Mesenchymal stem cell (in vitro differentiated cells and primary cell): Measurements from ENCODE around the gene DDX10.

ENCODE experiments used
- DNase-seq: peaks from one replicate; pipeline ENCODE4 v3.0.0-alpha.2; 2013
- H2AFZ ChIP-seq: one replicate; pipeline ENCODE4 v1.6.1; 2013; ENCODE audit warnings: low read depth, mild to moderate bottlenecking, control low read depth, inconsistent platforms, low read length, moderate library complexity
- H2AK5ac ChIP-seq: 2 replicates; pipeline ENCODE4 v1.6.1; 2013; ENCODE audit warnings: low read length, moderate library complexity, mild to moderate bottlenecking, inconsistent platforms; ENCODE audit not compliant: severe bottlenecking
- H2BK120ac ChIP-seq: one replicate; pipeline ENCODE4 v1.6.1; 2013; ENCODE audit warnings: low read depth, mild to moderate bottlenecking, inconsistent platforms, low read length, moderate library complexity
- H2BK12ac ChIP-seq, 2 experiments: one replicate each; pipeline ENCODE4 v1.6.1; 2013; ENCODE audit warnings: inconsistent platforms in 2 of 2, low read length in 2 of 2, mild to moderate bottlenecking in 2 of 2, moderate library complexity in 2 of 2, control low read depth in 1 of 2
- H2BK15ac ChIP-seq: one replicate; pipeline ENCODE4 v1.6.1; 2013; ENCODE audit warnings: mild to moderate bottlenecking, low read depth, inconsistent platforms; ENCODE audit not compliant: poor library complexity, severe bottlenecking
- H2BK5ac ChIP-seq: 2 replicates; pipeline ENCODE4 v1.6.1; 2013; ENCODE audit warnings: low read depth, mild to moderate bottlenecking, low read length, control low read depth, inconsistent platforms; ENCODE audit not compliant: poor library complexity, severe bottlenecking
- H3K14ac ChIP-seq, 2 experiments: one replicate each; pipeline ENCODE4 v1.6.1; 2013; ENCODE audit warnings: inconsistent platforms in 2 of 2, low read length in 2 of 2, control low read depth in 1 of 2, mild to moderate bottlenecking in 1 of 2, moderate library complexity in 1 of 2
- H3K18ac ChIP-seq, 2 experiments: one replicate each; pipeline ENCODE4 v1.6.1; 2013; ENCODE audit warnings: inconsistent platforms in 2 of 2, low read length in 2 of 2, control low read depth in 1 of 2, low read depth in 1 of 2, mild to moderate bottlenecking in 1 of 2
- H3K23ac ChIP-seq, 2 experiments: one replicate each; pipeline ENCODE4 v1.6.1; 2013; ENCODE audit warnings: inconsistent platforms in 2 of 2, low read length in 2 of 2, mild to moderate bottlenecking in 2 of 2, moderate library complexity in 2 of 2, control low read depth in 1 of 2
- H3K27ac ChIP-seq: 2 replicates; pipeline ENCODE4 v1.5.1; 2013; ENCODE audit warnings: mild to moderate bottlenecking, moderate library complexity, low read length, control low read depth, inconsistent platforms; ENCODE audit not compliant: poor library complexity, severe bottlenecking
- H3K27me3 ChIP-seq, 2 experiments: 2 replicates each; pipeline versions ENCODE4 v1.6.1 to v1.7.0; 2013; ENCODE audit warnings: low read length in 2 of 2, mild to moderate bottlenecking in 2 of 2, moderate library complexity in 2 of 2, control low read depth in 1 of 2, inconsistent platforms in 1 of 2; ENCODE audit not compliant: control insufficient read depth in 1 of 2, insufficient read depth in 1 of 2
- H3K36me3 ChIP-seq, 2 experiments: 2 replicates each; pipeline versions ENCODE4 v1.6.1 to v1.7.0; 2013; ENCODE audit warnings: low read length in 2 of 2, control low read depth in 1 of 2, inconsistent platforms in 1 of 2, low read depth in 1 of 2, mild to moderate bottlenecking in 1 of 2; ENCODE audit not compliant: insufficient read depth in 2 of 2, control insufficient read depth in 1 of 2
- H3K4ac ChIP-seq, 2 experiments: one replicate each; pipeline ENCODE4 v1.6.1; 2013; ENCODE audit warnings: inconsistent platforms in 2 of 2, low read length in 2 of 2, mild to moderate bottlenecking in 2 of 2, moderate library complexity in 2 of 2, control low read depth in 1 of 2, low read depth in 1 of 2
- H3K4me1 ChIP-seq: 2 replicates; pipeline ENCODE4 v1.6.1; 2013; ENCODE audit warnings: low read depth, low read length, control low read depth; ENCODE audit not compliant: control insufficient read depth, insufficient read depth
- H3K4me2 ChIP-seq: 2 replicates; pipeline ENCODE4 v1.6.1; 2013; ENCODE audit warnings: low read length, mild to moderate bottlenecking, inconsistent platforms; ENCODE audit not compliant: poor library complexity, severe bottlenecking
- H3K4me3 ChIP-seq, 2 experiments: 2 replicates each; pipeline versions ENCODE4 v1.5.1 to v1.7.0; 2013; ENCODE audit warnings: low read length in 2 of 2, mild to moderate bottlenecking in 2 of 2, control low read depth in 1 of 2, low read depth in 1 of 2; ENCODE audit not compliant: insufficient read depth in 1 of 2
- H3K79me1 ChIP-seq: replicated peaks from 2 replicates; pipeline ENCODE4 v1.6.1; 2013; ENCODE audit warnings: mild to moderate bottlenecking, control low read depth, low read length, inconsistent platforms; ENCODE audit not compliant: poor library complexity, severe bottlenecking
- H3K9ac ChIP-seq: 2 replicates; pipeline ENCODE4 v1.7.0; 2013; ENCODE audit warnings: mild to moderate bottlenecking, low read length, moderate library complexity
- H3K9me3 ChIP-seq: 2 replicates; pipeline ENCODE4 v1.7.0; 2013; ENCODE audit warnings: mild to moderate bottlenecking, low read length; ENCODE audit not compliant: control insufficient read depth
- H4K8ac ChIP-seq: one replicate; pipeline ENCODE4 v1.6.1; 2013; ENCODE audit warnings: inconsistent platforms, mild to moderate bottlenecking, low read length, moderate library complexity
- H4K91ac ChIP-seq: one replicate; pipeline ENCODE4 v1.6.1; 2013; ENCODE audit warnings: mild to moderate bottlenecking, low read length, inconsistent platforms
- WGBS: methylation state at CpG from one replicate; pipeline ENCODE4 v1.1.7; 2013; ENCODE audit warnings: mixed read lengths; 5-methylcytosine and 5-hydroxymethylcytosine counted together

DDX10 gene

DNA sequence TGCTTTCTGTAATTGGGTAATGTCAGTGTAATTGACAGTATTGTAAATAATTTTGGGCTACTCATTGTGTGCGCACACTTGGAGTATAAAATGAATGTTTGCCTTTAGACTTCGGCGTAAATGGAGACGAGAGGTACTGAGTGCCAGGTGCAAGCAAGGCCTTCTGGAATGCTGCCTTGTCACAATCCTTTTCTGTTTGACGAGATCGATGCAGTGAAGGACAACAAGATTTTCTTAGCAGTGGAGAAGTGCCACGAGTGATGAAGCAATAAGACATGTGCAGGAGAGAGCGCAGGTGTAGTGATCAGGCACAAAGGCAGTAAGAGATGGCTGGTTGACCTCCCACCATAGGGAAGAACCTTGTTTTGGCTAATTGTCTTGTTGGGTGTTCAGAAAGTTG, 67.5 kb downstream of the DDX10 start:
- Histone ChIP-seq H3K4ac (no peak overlapping the region), H3K23ac (no peak overlapping the region), H3K9me3 (no peaks in the 10 kb centered on the region), H2BK12ac (no peak overlapping the region), H3K18ac (no peak overlapping the region), H2BK5ac (no peak overlapping the region), H3K9ac (no peak overlapping the region), H3K4me3 (no peak overlapping the region), H3K4me2 (no peak overlapping the region), H2BK15ac (no peak overlapping the region), H3K79me1 (peaks cover 28% of the 10 kb centered on the region), H2AK5ac (no peak overlapping the region), H3K27ac (no peak overlapping the region), H3K4me1 (peaks cover 3% of the 10 kb centered on the region), H3K14ac (no peak overlapping the region), H2AFZ (no peak overlapping the region), H2BK120ac (no peak overlapping the region), H4K8ac (no peak overlapping the region), H3K27me3 (no peaks in the 10 kb centered on the region), H3K36me3 (peaks cover 0 to 6% of the 10 kb centered on the region in 2 experiments), H4K91ac (no peak overlapping the region)
- no peak for DNase-seq
- WGBS, result 98% methylated on average over 8 of the region's 8 CpGs

DNA sequence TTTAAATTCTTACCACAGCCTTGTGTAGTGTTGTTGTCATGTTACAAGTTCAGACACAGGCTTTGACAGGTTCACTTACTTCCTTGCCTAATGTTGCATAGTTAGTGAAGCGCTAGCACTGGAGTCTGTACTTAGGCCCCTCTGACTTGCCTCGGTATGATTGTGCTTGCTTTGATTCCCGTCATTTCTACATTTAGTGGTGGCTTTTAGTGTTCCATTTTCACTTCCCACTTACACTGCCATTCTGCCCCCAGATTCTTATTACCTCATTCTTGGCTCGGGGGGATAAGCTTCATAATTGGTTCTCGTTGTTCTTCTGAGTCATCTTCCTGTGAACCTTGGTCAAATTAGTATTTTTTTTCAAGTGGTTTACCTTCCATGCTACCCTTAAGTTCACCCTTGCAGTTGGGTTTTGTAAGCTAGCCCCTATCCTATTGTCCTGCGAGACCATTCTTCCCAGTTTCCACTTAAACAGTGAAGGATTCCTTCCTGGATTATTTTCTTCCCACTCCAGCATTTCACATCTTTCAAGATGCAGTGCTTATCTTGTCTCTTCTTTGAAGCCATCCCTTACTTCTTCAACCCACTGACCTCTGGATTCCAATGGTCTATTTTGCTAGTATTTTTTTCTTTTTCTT, 68.7 kb downstream of the DDX10 start:
- no peak overlapping the region for H3K14ac ChIP-seq
- H3K18ac ChIP-seq, result no peak overlapping the region
- no peak overlapping the region for H2BK12ac ChIP-seq
- H4K91ac ChIP-seq, result no peak overlapping the region
- H4K8ac ChIP-seq, result no peak overlapping the region
- no peaks in the 10 kb centered on the region for H3K27me3 ChIP-seq
- no peak overlapping the region for H2AK5ac ChIP-seq
- peaks cover 24% of the 10 kb centered on the region for H3K79me1 ChIP-seq
- no peak overlapping the region for H3K4ac ChIP-seq
- no peak overlapping the region for H2BK15ac ChIP-seq
- no peak overlapping the region for H3K4me3 ChIP-seq
- no peak overlapping the region for H3K4me2 ChIP-seq
- H3K27ac ChIP-seq, result no peak overlapping the region
- no peak overlapping the region for H3K23ac ChIP-seq
- no peak overlapping the region for H2BK120ac ChIP-seq
- 57% methylated on average over 6 of the region's 6 CpGs for WGBS
- no peak overlapping the region for H3K9ac ChIP-seq
- peaks cover 0 to 6% of the 10 kb centered on the region in 2 experiments for H3K36me3 ChIP-seq
- peaks cover 3% of the 10 kb centered on the region for H3K4me1 ChIP-seq
- DNase-seq, result peak; percentile 39
- no peak overlapping the region for H2BK5ac ChIP-seq
- no peaks in the 10 kb centered on the region for H3K9me3 ChIP-seq
- no peak overlapping the region for H2AFZ ChIP-seq

GRCh38 chr11:108734283-108734682, 69.4 kb downstream of the DDX10 start:
- Histone ChIP-seq H3K4me2 (no peak overlapping the region), H3K27ac (no peak overlapping the region), H3K9me3 (no peaks in the 10 kb centered on the region), H2BK120ac (no peak overlapping the region), H3K4me3 (no peak overlapping the region), H3K36me3 (peaks cover 0 to 6% of the 10 kb centered on the region in 2 experiments), H2BK12ac (no peak overlapping the region), H3K14ac (no peak overlapping the region), H3K9ac (no peak overlapping the region), H2BK15ac (no peak overlapping the region), H2AFZ (no peak overlapping the region), H3K79me1 (peaks cover 27% of the 10 kb centered on the region), H4K91ac (no peak overlapping the region), H2BK5ac (no peak overlapping the region), H2AK5ac (no peak overlapping the region), H3K4ac (no peak overlapping the region), H3K18ac (no peak overlapping the region), H3K4me1 (peaks cover 2% of the 10 kb centered on the region), H3K23ac (no peak overlapping the region), H3K27me3 (no peaks in the 10 kb centered on the region), H4K8ac (no peak overlapping the region)
- no peak for DNase-seq
- WGBS, result no CpG with 5 or more reads among the region's 1 CpG

DNA sequence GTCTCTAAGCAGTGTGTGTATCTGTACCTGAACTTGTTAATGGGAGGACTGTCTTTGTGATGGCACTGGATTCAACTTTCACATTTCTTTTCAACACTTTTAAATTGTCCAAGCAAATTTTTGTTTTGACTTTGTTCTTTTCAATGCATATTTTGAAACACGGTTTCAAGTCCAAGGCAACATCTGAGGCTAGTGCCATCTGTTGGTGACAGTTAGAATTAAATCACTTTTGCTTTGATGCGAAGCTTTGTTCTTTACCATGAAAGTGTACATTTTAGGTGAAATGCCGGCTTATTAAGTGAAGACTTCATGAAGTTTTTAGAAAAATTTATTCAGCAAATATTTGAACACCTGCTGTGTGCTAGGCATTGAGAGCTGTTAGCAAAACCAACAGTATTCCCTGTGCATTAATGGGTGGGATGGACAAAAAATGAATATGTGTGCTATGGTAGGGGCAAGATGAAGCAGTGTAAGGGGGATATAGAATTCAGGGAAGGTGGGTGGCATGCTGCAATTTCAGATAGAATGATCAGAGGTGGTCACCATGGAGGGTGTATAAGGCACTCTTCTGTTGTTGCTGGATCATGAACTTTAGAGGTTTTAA, 70.2 kb downstream of the DDX10 start:
- Histone ChIP-seq H2BK15ac (no peak overlapping the region), H3K4me3 (no peak overlapping the region), H2BK5ac (no peak overlapping the region), H4K8ac (no peak overlapping the region), H3K27ac (no peak overlapping the region), H3K4me1 (no peaks in the 10 kb centered on the region), H3K9me3 (no peaks in the 10 kb centered on the region), H3K18ac (no peak overlapping the region), H3K4me2 (no peak overlapping the region), H3K4ac (no peak overlapping the region), H3K79me1 (peaks cover 27% of the 10 kb centered on the region), H2AFZ (no peak overlapping the region), H2BK12ac (no peak overlapping the region), H3K9ac (no peak overlapping the region), H2AK5ac (no peak overlapping the region), H3K23ac (no peak overlapping the region), H3K36me3 (peaks cover 0 to 6% of the 10 kb centered on the region in 2 experiments), H3K14ac (no peak overlapping the region), H3K27me3 (no peaks in the 10 kb centered on the region), H4K91ac (no peak overlapping the region), H2BK120ac (no peak overlapping the region)
- DNase-seq, result peak; percentile 26
- WGBS, result 89% methylated on average over 3 of the region's 3 CpGs
